A549 (cell line): Measurements from ENCODE around the gene VASN.

Experiments
- EP300 ChIP-seq, 2 experiments: fragments of >200 bp; sonication (Bioruptor Twin); formaldehyde crosslinking; IDR thresholded peaks; 2 replicates in 1 of 2; 3 replicates in 1 of 2; pipeline ENCODE4 v1.6.1; 2016 to 2017
- ESRRA ChIP-seq: fragments of 150-350 bp; IDR thresholded peaks from 2 replicates; pipeline ENCODE4 v1.6.1; 2014; ENCODE audit warnings: mild to moderate bottlenecking, low read length, borderline replicate concordance
- HEYL ChIP-seq: fragments of 250-450 bp; sonication (Bioruptor Pico); IDR thresholded peaks from 2 replicates; pipeline ENCODE4 v1.8.0; 2021; ENCODE audit warnings: mild to moderate bottlenecking, moderate library complexity
- NR3C1 ChIP-seq: fragments of >200 bp; sonication (Bioruptor Twin); formaldehyde crosslinking; IDR thresholded peaks from 3 replicates; pipeline ENCODE4 v1.6.1; 2017
- POLR2A ChIP-seq: IDR thresholded peaks from 2 replicates; pipeline ENCODE4 v1.6.1; 2012; ENCODE audit warnings: mild to moderate bottlenecking, low read length
- RARB ChIP-seq: fragments of 250-450 bp; sonication (Bioruptor Pico); IDR thresholded peaks from 2 replicates; pipeline ENCODE4 v1.8.0; 2021; ENCODE audit warnings: mild to moderate bottlenecking, moderate library complexity
- SMC3 ChIP-seq: fragments of >200 bp; sonication (Bioruptor Twin); formaldehyde crosslinking; IDR thresholded peaks from 3 replicates; pipeline ENCODE4 v1.6.1; 2018; ENCODE audit warnings: inconsistent platforms
- ZNF302 ChIP-seq: fragments of 250-450 bp; sonication (Bioruptor Pico); IDR thresholded peaks from 2 replicates; pipeline ENCODE4 v1.9.0; 2021; ENCODE audit warnings: inconsistent platforms, mild to moderate bottlenecking, moderate library complexity
- TF ChIP-seq, protein P1 (sequence below): fragments of >200 bp; sonication (Bioruptor Twin); formaldehyde crosslinking; IDR thresholded peaks from 3 replicates; pipeline ENCODE4 v1.5.1; 2016
- TF ChIP-seq, protein P2 (sequence below): fragments of 200-600 bp; sonication (generic); IDR thresholded peaks from 2 replicates; pipeline ENCODE4 v1.6.1; 2016; ENCODE audit warnings: antibody characterized with exemption, mild to moderate bottlenecking, moderate library complexity
- TF ChIP-seq, protein P3 (sequence below): IDR thresholded peaks from 2 replicates; pipeline ENCODE4 v1.6.1; 2012
- TF ChIP-seq, protein P4 (sequence below): IDR thresholded peaks from 2 replicates; pipeline ENCODE4 v1.6.1; 2012

DNA sequence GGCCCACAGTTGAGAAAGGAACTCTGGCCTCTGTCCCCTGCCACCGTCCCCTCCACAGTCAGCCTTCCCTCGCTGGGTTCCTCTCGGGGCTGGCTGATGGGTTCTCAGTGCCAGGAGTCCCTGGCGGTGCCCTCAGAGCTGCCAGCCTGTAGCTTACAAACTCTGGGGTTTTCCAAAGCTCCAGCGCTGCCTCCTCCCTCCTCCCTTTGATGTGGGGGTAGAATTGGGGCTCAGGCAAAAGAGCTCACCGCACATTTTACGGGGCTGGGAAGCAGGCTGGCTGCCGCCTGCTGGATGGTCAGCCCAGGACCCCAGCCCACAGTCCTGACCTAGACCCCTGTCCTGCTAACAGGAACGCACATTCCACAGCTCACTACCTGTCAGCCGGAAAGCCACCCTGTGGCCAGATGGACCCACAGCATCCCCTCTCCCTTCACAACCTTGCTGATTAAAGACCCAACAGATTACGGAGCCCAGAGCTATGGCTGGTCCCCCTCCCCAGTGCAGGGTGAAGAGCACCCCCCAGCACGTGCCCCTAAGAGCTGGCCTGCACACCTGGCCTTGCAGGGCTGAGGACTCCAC is 6.0 kb downstream of the VASN start:
- no peak for TF ChIP-seq EP300 (IDR thresholded peaks at IDR 0.05)
- no peak for TF ChIP-seq RARB (CRISPR knock-in tag)
- TF ChIP-seq, protein P1, sequence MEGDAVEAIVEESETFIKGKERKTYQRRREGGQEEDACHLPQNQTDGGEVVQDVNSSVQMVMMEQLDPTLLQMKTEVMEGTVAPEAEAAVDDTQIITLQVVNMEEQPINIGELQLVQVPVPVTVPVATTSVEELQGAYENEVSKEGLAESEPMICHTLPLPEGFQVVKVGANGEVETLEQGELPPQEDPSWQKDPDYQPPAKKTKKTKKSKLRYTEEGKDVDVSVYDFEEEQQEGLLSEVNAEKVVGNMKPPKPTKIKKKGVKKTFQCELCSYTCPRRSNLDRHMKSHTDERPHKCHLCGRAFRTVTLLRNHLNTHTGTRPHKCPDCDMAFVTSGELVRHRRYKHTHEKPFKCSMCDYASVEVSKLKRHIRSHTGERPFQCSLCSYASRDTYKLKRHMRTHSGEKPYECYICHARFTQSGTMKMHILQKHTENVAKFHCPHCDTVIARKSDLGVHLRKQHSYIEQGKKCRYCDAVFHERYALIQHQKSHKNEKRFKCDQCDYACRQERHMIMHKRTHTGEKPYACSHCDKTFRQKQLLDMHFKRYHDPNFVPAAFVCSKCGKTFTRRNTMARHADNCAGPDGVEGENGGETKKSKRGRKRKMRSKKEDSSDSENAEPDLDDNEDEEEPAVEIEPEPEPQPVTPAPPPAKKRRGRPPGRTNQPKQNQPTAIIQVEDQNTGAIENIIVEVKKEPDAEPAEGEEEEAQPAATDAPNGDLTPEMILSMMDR, result no peak; the same call in 2 of the 3 replicates
- no peak for TF ChIP-seq ESRRA
- TF ChIP-seq, protein P2, sequence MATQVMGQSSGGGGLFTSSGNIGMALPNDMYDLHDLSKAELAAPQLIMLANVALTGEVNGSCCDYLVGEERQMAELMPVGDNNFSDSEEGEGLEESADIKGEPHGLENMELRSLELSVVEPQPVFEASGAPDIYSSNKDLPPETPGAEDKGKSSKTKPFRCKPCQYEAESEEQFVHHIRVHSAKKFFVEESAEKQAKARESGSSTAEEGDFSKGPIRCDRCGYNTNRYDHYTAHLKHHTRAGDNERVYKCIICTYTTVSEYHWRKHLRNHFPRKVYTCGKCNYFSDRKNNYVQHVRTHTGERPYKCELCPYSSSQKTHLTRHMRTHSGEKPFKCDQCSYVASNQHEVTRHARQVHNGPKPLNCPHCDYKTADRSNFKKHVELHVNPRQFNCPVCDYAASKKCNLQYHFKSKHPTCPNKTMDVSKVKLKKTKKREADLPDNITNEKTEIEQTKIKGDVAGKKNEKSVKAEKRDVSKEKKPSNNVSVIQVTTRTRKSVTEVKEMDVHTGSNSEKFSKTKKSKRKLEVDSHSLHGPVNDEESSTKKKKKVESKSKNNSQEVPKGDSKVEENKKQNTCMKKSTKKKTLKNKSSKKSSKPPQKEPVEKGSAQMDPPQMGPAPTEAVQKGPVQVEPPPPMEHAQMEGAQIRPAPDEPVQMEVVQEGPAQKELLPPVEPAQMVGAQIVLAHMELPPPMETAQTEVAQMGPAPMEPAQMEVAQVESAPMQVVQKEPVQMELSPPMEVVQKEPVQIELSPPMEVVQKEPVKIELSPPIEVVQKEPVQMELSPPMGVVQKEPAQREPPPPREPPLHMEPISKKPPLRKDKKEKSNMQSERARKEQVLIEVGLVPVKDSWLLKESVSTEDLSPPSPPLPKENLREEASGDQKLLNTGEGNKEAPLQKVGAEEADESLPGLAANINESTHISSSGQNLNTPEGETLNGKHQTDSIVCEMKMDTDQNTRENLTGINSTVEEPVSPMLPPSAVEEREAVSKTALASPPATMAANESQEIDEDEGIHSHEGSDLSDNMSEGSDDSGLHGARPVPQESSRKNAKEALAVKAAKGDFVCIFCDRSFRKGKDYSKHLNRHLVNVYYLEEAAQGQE, result no peak
- TF ChIP-seq NR3C1, result no peak
- TF ChIP-seq ZNF302 (CRISPR knock-in tag), result no peak
- no peak for TF ChIP-seq HEYL (CRISPR knock-in tag)
- TF ChIP-seq POLR2A, result no peak
- TF ChIP-seq, protein P3, sequence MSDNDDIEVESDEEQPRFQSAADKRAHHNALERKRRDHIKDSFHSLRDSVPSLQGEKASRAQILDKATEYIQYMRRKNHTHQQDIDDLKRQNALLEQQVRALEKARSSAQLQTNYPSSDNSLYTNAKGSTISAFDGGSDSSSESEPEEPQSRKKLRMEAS, result no peak
- no peak; the same call in 2 of the 3 replicates for TF ChIP-seq SMC3
- TF ChIP-seq, protein P4, sequence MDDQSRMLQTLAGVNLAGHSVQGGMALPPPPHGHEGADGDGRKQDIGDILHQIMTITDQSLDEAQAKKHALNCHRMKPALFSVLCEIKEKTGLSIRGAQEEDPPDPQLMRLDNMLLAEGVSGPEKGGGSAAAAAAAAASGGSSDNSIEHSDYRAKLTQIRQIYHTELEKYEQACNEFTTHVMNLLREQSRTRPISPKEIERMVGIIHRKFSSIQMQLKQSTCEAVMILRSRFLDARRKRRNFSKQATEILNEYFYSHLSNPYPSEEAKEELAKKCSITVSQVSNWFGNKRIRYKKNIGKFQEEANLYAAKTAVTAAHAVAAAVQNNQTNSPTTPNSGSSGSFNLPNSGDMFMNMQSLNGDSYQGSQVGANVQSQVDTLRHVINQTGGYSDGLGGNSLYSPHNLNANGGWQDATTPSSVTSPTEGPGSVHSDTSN, result no peak
